Measurements from ENCODE around the gene MAPK10. TPM values are rescaled to one million over a fixed set of nuclear protein-coding genes. Genes with fewer than 3 reads are reported as not detected.

MAPK10 gene
- total RNA-seq, result 1 to 10 TPM; 3.4 to 7.0 TPM
- long read RNA-seq, partial matches to known transcripts, result 0 of 3 reads
- long read RNA-seq, other reads (novel, unspliced or antisense), result 0 of 3 reads

DNA sequence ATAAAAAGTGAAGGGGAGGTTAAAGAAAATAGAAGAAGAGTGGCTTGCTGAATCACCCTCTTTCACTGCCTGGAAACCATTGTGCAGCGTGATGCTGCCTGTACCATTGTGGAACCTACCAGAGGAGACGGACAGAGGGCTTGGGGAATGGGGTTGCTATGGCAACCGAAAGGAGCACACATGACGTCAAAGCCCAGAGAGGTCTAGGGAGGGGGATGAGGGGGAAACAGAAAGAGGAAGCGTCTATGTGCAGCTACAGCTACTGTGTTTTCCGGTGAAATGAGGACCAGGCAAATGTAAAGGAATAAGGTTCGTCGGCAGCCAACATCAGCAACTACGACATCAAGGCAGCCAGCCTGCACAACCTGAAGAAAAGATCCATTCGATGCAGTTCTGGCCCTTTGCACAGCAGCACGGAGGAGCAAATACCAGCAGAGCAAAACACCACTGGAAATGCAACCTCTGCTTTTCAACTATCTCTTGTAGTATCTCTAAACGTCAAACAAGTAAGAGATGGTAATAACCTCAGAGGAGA, at the start of gene MAPK10:
MAPK10 (minus strand) TSS at position 110 of the 535 bp plus-strand sequence.
- intact Hi-C loops (cut with DNase I, micrococcal nuclease), result no loop called here
- peak; percentile 32 to 56 for DNase-seq

DNA sequence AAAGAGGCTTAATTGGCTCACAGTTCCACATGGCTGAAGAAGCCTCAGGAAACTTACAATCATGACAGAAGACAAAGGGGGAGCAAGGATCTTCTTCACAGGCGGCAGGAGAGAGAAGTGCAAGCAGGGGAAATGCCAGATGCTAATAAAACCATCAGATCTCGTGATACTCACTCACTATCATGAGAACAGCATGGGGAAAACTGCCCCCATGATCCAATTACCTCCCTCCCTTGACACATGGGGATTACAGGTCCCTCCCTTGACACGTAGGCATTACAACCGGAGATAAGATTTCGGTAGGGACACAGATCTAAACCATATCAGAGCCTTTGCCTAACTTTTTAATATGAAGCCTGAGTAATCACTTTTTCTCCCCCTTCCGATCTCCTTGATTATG, 43.7 kb upstream of the MAPK10 start:
- intact Hi-C loops (cut with DNase I, micrococcal nuclease), result no loop called here

More for the DNA sequence above, at the start of gene MAPK10:
- peak; percentile 49 for ATAC-seq

DNA sequence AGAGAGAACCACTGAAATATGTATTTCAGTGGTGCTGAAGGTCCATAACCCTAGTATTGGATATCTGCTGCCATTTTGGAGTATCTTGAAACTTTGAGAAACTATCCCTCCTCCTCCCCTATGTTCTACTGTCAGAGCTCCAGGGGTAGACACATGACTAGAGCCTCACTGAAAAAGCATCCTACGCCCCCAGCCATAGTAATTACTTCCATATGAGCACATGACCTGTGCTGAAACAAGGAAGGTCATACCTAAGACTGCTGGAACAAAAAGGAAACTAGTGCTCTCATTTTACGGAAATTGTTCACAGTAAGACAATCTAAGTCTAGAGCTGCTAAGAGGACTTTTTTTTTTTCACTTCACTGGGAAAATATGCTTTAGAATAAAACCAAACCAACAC, 42.0 kb upstream of the MAPK10 start:
- DNase-seq (no peak), ATAC-seq (no peak)
- intact Hi-C loops (cut with DNase I, micrococcal nuclease), result no loop called here

More for the DNA sequence above, 43.7 kb upstream of the MAPK10 start:
- ATAC-seq (no peak), DNase-seq (no peak)

DNA sequence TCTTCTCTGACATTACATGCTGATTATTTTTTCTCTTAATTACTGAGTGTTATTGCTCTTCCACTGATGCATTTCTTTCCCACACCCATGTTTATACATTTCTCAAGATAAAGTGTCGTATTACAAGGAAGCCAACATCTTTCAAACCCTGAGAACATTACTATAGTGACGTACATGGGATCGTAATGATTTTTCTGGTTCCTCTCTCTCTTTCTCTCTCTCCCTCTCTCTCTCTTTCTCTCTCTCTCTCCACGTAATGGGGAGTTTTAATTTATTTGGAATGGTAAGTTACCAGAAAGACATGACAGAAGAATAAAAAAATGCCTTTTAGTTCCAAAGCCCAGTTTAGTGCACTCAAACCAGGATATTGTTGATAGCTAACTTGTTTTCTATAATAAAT, 40.4 kb upstream of the MAPK10 start:
- DNase-seq (no peak), ATAC-seq (no peak)
- intact Hi-C loops (cut with DNase I, micrococcal nuclease), result no loop called here

DNA sequence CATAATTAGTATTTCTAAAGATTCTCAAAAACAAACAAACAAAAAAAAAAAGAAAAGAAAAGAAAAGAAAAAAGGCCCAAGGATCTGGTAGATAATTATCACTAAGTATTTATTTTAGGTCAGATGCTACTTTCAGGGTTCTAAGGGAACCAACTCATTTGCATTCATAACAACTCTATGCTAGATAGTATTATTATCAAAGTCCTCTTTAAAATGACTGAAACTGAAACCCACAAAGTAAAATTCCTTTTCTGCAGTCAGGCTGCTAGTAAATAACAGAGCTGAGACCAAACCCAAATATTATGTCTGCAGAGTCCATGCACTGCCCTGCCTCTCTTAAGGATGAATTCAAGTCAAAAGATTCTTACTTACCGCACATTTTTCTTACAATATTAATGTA, 38.3 kb upstream of the MAPK10 start:
- DNase-seq (no peak), ATAC-seq (no peak)
- intact Hi-C loops (cut with DNase I, micrococcal nuclease), result no loop called here

DNA sequence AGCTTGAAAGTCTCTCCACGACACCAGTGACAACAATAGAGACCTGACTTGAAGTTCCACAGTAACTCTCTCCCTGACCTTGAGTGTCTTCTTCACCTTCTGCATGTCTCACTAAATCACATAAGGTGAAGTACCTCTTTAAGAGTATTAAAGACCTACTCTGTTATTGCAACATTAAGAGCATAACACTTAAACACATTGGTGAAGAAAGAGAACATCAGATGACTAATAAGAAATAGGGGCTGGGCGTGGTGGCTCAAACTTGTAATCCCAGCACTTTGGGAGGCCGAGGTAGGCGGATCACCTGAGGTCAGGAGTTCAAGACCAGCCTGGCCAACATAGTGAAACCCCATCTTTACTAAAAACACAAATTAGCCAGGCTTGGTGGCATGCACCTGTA, 33.9 kb upstream of the MAPK10 start:
- DNase-seq, result no peak
- no peak for ATAC-seq
- intact Hi-C loops (cut with DNase I, micrococcal nuclease), result no loop called here

DNA sequence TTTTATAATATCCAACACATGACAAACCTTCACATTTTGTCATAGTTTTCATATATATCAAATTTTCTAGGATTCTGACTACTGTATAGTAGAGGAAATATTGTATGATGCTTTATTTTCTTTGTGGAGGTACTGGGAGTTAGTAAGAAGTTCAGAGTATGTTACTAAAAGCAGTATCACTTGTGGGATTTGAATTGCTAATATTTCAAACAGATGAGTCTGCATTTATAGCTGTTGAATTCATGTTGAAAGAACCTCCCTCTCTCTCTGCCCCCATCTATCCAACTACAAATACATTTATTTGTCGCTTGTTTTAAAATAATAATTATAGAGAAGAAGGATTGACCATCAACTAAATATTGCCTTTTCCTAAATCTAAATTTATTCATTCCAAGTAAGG, 29.8 kb upstream of the MAPK10 start:
- no peak for ATAC-seq
- intact Hi-C loops (cut with DNase I, micrococcal nuclease), result no loop called here

DNA sequence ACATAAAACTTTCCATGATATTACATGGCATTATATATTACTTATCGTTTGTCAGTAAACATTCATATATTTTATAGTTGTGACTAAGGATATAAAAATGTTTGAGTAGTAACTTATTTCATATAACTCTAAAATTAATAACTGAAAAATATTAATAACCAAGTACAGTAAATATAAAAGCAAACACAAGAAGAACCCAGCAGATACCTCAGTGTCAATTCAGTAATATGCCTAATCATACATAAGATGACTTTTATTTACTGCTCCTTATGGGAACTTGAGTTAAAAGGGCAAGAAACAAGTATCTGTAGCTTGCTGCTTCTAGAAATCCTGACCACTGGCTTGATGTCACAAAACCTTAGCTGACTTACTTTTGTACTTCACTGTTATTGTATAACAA, 28.4 kb upstream of the MAPK10 start:
- DNase-seq (no peak), ATAC-seq (no peak)
- intact Hi-C loops (cut with DNase I, micrococcal nuclease), result no loop called here

More for the DNA sequence above, 29.8 kb upstream of the MAPK10 start:
- no peak for DNase-seq

DNA sequence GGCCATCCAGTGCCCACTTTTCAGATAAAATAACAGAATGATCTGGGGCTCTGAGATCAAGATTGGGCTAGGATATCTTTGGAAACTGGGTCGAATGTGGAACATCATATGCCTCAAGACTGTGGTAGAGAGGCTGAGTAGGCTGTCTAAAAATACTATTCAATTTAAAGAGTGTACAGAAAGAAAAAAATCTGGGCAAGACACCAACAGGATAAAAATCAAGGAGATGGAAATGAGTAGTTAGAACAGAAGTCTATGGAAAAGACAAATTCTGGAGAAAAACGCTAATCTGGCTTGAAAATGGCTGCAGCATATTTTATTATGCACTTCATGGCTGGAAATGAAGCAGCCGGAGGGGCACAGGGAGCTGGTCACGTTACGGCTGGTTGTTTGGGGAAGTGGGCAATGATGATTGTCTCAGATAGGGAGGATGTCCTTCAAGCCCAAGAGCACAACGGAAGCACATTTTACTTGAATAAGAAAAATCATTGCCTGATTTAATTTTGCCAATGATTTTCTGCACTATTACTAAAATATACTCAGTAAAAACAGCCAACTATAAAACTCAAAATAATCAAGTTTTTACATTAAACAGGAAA, 27.1 kb upstream of the MAPK10 start:
- intact Hi-C loops (cut with DNase I, micrococcal nuclease), result no loop called here
- no peak for ATAC-seq
- no peak for DNase-seq

DNA sequence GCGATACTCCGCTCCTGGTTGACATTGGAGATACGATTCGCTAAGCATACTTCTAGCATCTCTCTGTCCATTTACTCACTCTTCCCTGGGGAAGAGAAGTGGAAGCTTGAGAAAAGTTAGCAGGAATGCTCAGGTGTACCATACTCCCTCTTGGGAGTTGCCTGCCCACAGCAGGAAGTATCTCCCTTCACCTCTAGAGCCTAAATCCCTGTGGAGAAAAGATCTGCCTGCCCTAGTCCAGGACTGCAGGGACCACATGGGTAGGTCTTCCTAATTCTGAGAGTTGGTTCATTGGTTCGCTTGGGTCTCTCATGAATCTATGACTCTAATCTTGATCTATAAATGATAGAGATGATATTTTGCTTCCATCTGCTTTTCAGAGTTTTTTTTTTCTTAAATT, 26.3 kb upstream of the MAPK10 start:
- intact Hi-C loops (cut with DNase I, micrococcal nuclease), result no loop called here
- ATAC-seq (no peak), DNase-seq (no peak)

DNA sequence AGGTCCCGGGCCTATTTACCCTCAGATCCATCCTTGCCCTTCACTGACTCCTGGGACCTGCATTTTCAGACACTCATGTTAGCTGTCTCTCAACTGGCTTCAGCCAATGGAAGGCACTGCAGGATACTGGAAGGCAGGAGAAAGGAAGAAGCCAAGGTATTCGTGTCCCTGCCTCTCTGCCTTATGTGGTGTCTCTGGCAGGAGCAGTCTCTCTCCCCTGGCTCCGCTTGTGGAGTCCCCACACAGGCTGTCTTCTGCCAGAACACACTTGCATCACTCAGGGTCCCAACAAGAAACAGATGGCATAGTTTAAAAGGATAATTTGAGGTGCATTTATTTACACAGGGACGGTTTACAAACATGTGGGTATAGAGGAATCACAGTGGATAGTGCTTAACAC, 21.6 kb upstream of the MAPK10 start:
- DNase-seq (no peak), ATAC-seq (no peak)
- intact Hi-C loops (cut with DNase I, micrococcal nuclease), result no loop called here

DNA sequence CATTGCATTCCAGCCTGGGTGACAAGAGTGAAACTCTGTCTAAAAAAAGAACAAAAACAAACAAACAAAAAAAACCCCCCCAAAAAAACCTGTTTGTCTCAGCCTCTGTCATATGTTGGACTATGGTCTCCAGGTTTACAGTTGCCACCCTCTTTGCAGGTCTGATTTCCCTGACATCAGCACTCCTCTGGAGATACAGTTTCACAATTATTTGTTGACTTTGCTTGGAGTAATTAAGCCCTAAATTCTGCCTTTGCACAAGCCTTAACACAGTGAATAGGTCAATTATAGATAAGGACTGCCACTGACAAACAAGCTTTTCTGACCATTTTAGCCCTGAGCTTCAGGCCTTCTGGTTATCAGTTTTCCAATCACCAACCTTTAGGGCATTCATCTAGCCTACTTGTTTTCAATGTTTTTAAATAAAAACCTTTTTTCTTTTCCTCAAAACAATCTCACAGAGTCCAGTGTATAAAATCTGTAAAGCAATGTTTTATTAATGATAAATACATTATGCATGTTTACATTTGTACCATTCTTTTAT, 20.4 kb upstream of the MAPK10 start:
- DNase-seq (no peak), ATAC-seq (peak; percentile 92)
- intact Hi-C loops (cut with DNase I, micrococcal nuclease), result no loop called here

DNA sequence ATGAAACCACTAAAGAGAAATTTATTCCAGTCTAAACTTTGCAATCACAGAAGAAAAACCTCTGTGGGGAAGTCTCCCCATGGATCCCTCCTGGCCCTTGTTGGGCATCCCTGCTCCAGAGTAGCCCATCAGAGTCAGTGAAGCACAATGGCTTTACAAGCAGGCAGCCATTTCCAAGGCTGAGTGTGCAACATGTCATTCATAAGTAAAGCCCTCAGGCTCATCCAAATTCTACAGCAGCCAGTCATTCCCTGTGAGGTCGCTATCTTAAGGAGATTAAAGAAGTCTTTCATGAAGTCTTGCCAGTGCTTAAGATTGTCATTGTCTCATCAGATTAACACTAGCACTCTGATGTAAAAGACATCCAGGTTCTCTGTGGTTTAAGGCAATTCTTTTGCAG, 17.0 kb upstream of the MAPK10 start:
- ATAC-seq, result no peak
- no peak for DNase-seq
- intact Hi-C loops (cut with DNase I, micrococcal nuclease), result no loop called here

DNA sequence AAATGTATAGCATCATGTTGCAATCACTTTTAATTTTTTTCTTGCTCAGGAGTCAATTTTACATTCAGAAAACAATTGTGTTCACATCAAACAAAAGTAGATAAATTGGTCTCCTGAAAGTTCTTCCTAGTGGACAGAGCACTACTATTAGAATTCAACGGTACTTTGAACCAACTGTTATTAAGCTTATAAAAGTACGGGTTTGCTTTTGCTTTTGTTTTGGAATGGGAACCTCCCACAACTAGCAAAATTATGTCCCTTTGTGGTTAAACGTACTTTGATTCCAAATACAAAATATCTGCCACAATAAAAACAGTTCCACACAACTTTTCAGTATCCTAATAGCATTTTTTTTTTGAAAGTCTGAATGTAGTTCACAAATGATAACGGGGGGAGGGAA, 8.6 kb upstream of the MAPK10 start:
- DNase-seq, result no peak
- intact Hi-C loops (cut with DNase I, micrococcal nuclease), result no loop called here
- no peak for ATAC-seq

DNA sequence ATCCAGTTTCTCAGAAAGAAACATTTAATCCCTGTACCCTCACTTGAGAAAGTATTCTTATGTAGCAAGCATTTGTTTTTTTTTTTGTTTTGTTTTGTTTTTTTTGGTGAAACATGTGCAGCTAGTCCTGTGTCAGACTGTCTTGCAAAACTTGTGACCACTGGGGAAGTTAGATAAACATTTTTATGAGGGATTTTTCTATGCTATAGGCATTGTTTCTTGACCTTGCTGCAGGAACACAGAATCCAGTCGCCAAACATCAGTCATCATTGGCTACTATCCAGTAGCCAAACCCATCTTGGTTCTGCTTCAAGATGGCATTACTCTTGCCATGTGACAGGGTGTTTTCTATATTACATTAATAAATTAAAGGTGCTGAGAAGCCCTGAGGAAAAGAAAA, 7.7 kb upstream of the MAPK10 start:
- ATAC-seq (no peak), DNase-seq (no peak)
- intact Hi-C loops (cut with DNase I, micrococcal nuclease), result no loop called here

DNA sequence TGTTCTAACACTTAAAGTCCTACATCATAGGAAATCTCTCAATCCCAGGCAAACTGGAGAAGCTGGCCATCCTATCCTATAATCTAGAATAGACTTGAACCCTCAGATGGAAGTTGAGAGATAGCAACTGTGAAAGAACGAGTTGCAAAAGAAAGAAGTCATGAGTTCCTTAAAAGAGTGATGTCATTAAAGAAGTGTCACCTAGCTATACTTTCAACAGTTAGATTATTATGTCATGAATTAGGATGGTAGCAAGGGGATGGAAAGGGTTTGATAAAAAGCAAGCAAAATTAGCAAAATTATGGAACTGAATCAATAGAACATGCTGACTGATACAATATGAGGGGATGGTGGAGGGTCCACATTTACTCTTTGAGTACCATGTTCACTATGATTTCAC, 7.1 kb upstream of the MAPK10 start:
- DNase-seq, result no peak
- ATAC-seq, result no peak
- intact Hi-C loops (cut with DNase I, micrococcal nuclease), result no loop called here

DNA sequence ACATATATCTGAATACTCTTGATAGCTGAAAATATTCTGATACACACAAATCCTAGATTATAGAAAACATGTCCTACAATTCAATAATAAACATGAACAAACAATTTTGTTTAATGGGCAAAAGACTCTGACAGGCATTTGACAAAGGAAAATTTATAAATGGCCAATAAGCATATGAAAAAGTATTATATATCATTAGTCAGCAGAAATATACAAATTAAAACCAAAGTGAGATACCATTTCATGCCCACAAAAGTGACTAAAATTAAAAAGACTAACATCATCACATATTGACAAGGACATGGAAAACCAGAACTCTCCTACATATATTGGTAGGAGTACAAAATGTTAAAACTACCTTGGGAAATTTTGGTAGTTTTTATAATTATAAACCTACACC, 2.7 kb upstream of the MAPK10 start:
- DNase-seq, result no peak
- no peak for ATAC-seq
- intact Hi-C loops (cut with DNase I, micrococcal nuclease), result no loop called here

DNA sequence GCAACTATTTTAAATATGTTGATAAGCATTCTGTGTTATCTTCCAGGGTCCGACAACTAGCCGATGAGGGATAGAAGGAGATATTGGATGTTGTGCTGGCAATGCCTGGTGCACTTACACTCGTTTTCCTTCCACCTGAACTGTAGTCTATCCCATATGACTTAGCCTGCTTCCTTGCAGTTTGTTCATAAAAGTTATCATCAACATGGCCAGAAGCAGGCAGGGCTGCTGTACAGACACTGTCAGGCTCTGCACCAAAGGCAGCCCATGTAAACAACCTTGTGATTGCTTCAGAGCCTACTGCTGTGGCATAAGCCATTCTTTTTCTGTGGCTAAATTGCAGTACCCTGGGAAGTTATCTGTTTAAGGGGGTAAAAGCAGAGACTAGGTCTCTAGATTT, 1.6 kb downstream of the MAPK10 start:
- intact Hi-C loops (cut with DNase I, micrococcal nuclease), result no loop called here
- no peak for DNase-seq
- ATAC-seq, result no peak

DNA sequence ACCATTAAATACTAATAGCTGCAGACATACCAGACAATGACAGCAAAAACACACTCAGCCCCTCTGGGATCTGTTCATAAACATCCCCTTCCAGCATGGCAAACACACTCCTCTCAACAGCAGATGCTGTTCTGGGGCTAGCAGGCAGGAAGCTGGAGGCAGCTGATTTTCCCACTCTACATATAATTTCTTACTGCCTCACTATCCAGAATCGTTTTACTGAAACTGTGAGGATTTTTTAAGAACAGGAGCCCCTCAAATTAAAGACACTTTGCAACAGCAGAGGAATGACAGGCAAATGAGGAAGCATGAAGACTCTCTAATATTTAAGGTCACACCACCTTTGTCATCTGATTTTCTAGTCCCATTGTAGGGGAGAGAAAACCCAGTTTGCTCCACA, 2.2 kb downstream of the MAPK10 start:
- ATAC-seq (no peak), DNase-seq (no peak)
- intact Hi-C loops (cut with DNase I, micrococcal nuclease), result no loop called here

DNA sequence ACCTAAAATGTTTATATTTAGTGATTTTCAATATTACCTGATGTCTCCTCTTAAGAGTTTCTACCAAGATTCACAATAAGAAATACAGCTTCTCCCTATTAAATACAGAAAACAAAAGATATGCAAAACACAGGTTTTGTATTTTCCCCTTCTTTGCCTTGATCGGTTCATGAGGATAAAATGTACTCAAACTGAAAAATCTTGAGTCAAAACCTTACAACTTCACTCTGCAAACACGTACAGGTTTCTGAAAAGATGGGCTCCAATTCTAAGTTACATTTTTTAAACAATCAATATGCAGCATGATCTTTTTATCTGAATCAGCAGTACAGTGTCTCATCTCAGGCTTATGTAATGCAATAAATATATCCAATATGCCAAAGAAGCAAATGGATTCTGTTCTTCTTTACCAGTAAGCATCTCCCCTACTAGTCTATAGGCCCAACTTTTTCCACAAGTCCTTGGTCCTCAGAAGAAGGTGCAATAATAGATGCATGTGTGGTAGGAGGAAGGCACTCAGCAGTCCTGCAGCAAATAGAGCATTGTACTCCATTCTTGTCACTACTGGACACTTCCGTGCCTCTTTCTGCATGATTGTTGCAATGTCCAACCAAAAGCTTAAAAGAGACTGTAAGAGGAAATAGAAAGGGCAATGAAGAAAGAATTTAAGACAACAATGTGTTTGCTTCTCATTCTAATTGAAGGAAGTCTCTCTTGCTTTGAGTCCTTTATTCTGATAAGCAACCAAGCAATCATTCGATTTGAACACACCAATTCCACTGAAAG, 3.2 kb downstream of the MAPK10 start:
- DNase-seq, result no peak
- intact Hi-C loops (cut with DNase I, micrococcal nuclease), result no loop called here
- no peak for ATAC-seq
